GM21360 (cell line): ENCODE measurements around the gene CDC25A.
A peak's percentile ranks its signal among the peaks of the same experiment; 100 is the strongest.

Source experiments
- ATAC-seq: cut with Tn5 transposase; IDR thresholded peaks from one replicate; pipeline ENCODE4 v1.9.1; 2021; ENCODE audit warnings: mild to moderate bottlenecking, moderate library complexity; ENCODE audit not compliant: unreplicated experiment

Gene CDC25A

GRCh38 chr3:48143567-48143966, 44.6 kb downstream of the CDC25A start:
- no peak for ATAC-seq

GRCh38 chr3:48142316-48142870, 45.8 kb downstream of the CDC25A start:
- ATAC-seq, result no peak

- ATAC-seq, result no peak
Measured at GRCh38 chr3:48141604-48142137, 46.5 kb downstream of the CDC25A start.

- ATAC-seq, result no peak
Measured at GRCh38 chr3:48140936-48141603, 47.1 kb downstream of the CDC25A start.

GRCh38 chr3:48140336-48140757, 47.9 kb downstream of the CDC25A start:
- no peak for ATAC-seq

- no peak for ATAC-seq
Measured at GRCh38 chr3:48137425-48137999, 50.7 kb downstream of the CDC25A start.

GRCh38 chr3:48135552-48136495, 52.4 kb downstream of the CDC25A start:
- ATAC-seq, result no peak

- no peak for ATAC-seq
Measured at GRCh38 chr3:48130321-48130904, 57.8 kb downstream of the CDC25A start.

GRCh38 chr3:48129921-48130320, 58.3 kb downstream of the CDC25A start:
- ATAC-seq, result no peak

GRCh38 chr3:48128774-48129173, 59.4 kb downstream of the CDC25A start:
- ATAC-seq, result no peak

GRCh38 chr3:48125886-48126622, 62.2 kb downstream of the CDC25A start:
- no peak for ATAC-seq

GRCh38 chr3:48125013-48125705, 63.1 kb downstream of the CDC25A start:
- no peak for ATAC-seq

GRCh38 chr3:48123346-48123745, 64.9 kb downstream of the CDC25A start:
- ATAC-seq, result no peak

- no peak for ATAC-seq
Measured at GRCh38 chr3:48122504-48122903, 65.7 kb downstream of the CDC25A start.

- ATAC-seq, result no peak
Measured at GRCh38 chr3:48120223-48120622, 68.0 kb downstream of the CDC25A start.

GRCh38 chr3:48119505-48120193, 68.6 kb downstream of the CDC25A start:
- ATAC-seq, result no peak

- no peak for ATAC-seq
Measured at GRCh38 chr3:48118928-48119327, 69.3 kb downstream of the CDC25A start.

- ATAC-seq, result no peak
Measured at GRCh38 chr3:48118322-48118721, 69.9 kb downstream of the CDC25A start.

GRCh38 chr3:48112813-48113212, 75.4 kb downstream of the CDC25A start:
- ATAC-seq, result peak; percentile 27
